HepG2 (cell line): Measurements from ENCODE around the gene HRG.

Experiments
- ASH2L ChIP-seq: fragments of 300-600, 200-600 bp; sonication (generic); IDR thresholded peaks from 2 replicates; pipeline ENCODE4 v1.7.0; 2017; ENCODE audit warnings: low read depth, mild to moderate bottlenecking, moderate library complexity, mixed read lengths, low read length; ENCODE audit not compliant: insufficient read length
- CTCF ChIP-seq: sonication (generic); formaldehyde crosslinking; IDR thresholded peaks from 2 replicates; pipeline ENCODE4 v1.5.0; 2020; ENCODE audit warnings: mild to moderate bottlenecking, missing genetic modification reagents, moderate library complexity
- GABPA ChIP-seq, 2 experiments: IDR thresholded peaks; 2 replicates each; pipeline ENCODE4 v1.6.1; 2011 to 2016; ENCODE audit warnings: low read depth in 2 of 2, low read length in 1 of 2, missing biosample characterization in 1 of 2, missing genetic modification characterization in 1 of 2
- KDM6A ChIP-seq: IDR thresholded peaks from 2 replicates; pipeline ENCODE4 v1.6.1; 2016; ENCODE audit warnings: low read depth
- NFRKB ChIP-seq: fragments of 450-650 bp; IDR thresholded peaks from 2 replicates; pipeline ENCODE4 v1.6.1; 2017
- U2AF1 ChIP-seq: fragments of 200-400 bp; formaldehyde crosslinking; optimal IDR thresholded peaks from 2 replicates; pipeline ENCODE3; 2017; ENCODE audit warnings: mild to moderate bottlenecking, low read depth, low read length
- TF ChIP-seq, protein P1 (sequence below), 2 experiments: IDR thresholded peaks; 2 replicates each; pipeline ENCODE4 v1.6.1; 2011 to 2012; ENCODE audit warnings: low read length in 2 of 2, borderline replicate concordance in 1 of 2, low read depth in 1 of 2, mild to moderate bottlenecking in 1 of 2, moderate library complexity in 1 of 2

- no peak for TF ChIP-seq NFRKB
- no peak for TF ChIP-seq ASH2L
- no peak for TF ChIP-seq U2AF1
- TF ChIP-seq, protein P1, sequence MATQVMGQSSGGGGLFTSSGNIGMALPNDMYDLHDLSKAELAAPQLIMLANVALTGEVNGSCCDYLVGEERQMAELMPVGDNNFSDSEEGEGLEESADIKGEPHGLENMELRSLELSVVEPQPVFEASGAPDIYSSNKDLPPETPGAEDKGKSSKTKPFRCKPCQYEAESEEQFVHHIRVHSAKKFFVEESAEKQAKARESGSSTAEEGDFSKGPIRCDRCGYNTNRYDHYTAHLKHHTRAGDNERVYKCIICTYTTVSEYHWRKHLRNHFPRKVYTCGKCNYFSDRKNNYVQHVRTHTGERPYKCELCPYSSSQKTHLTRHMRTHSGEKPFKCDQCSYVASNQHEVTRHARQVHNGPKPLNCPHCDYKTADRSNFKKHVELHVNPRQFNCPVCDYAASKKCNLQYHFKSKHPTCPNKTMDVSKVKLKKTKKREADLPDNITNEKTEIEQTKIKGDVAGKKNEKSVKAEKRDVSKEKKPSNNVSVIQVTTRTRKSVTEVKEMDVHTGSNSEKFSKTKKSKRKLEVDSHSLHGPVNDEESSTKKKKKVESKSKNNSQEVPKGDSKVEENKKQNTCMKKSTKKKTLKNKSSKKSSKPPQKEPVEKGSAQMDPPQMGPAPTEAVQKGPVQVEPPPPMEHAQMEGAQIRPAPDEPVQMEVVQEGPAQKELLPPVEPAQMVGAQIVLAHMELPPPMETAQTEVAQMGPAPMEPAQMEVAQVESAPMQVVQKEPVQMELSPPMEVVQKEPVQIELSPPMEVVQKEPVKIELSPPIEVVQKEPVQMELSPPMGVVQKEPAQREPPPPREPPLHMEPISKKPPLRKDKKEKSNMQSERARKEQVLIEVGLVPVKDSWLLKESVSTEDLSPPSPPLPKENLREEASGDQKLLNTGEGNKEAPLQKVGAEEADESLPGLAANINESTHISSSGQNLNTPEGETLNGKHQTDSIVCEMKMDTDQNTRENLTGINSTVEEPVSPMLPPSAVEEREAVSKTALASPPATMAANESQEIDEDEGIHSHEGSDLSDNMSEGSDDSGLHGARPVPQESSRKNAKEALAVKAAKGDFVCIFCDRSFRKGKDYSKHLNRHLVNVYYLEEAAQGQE (IDR thresholded peaks at IDR 0.05; ENCODE audit: borderline replicate concordance in 1 of 2, low read depth in 1 of 2, low read length in 2 of 2): no peak
- no peak for TF ChIP-seq GABPA (IDR thresholded peaks at IDR 0.05; ENCODE audit: low read depth, low read length)
- TF ChIP-seq GABPA (CRISPR knock-in tag; IDR thresholded peaks at IDR 0.05; ENCODE audit: low read depth): no peak
- no peak for TF ChIP-seq KDM6A (CRISPR knock-in tag)
- TF ChIP-seq CTCF: no peak
Observed at GRCh38 chr3:186691676-186692075, 25.9 kb downstream of the HRG start.
